GM18907 (cell line): Measurements from ENCODE around the gene ZDHHC11B.

Source experiments
- ATAC-seq: cut with Tn5 transposase; IDR thresholded peaks from one replicate; pipeline ENCODE4 v1.9.1; 2021; ENCODE audit warnings: mild to moderate bottlenecking, moderate library complexity; ENCODE audit not compliant: unreplicated experiment

ZDHHC11B gene

GRCh38 chr5:663436-664342, 120.8 kb downstream of the ZDHHC11B start:
- no peak for ATAC-seq

GRCh38 chr5:662751-663435, 121.6 kb downstream of the ZDHHC11B start:
- ATAC-seq: no peak

GRCh38 chr5:661891-662750, 122.4 kb downstream of the ZDHHC11B start:
- no peak for ATAC-seq

- ATAC-seq: no peak
Observed at GRCh38 chr5:660491-661030, 124.0 kb downstream of the ZDHHC11B start.
